ENCODE measurements around the gene IGSF5.

Gene IGSF5

GRCh38 chr21:39837861-39838359 is 92.9 kb downstream of the IGSF5 start:
- no peak for TF ChIP-seq POLR2AphosphoS5 (IDR thresholded peaks at IDR 0.05; ENCODE audit: low read depth, low read length)
- no peak for TF ChIP-seq SPI1 (IDR thresholded peaks at IDR 0.05; ENCODE audit: low read depth, low read length)
- no peak for TF ChIP-seq PAX5 (IDR thresholded peaks at IDR 0.05; ENCODE audit: insufficient read depth, low read length, severe bottlenecking)
- no peak for TF ChIP-seq TAF1 (IDR thresholded peaks at IDR 0.05; ENCODE audit: low read depth, low read length)
- FAIRE-seq (no peak), DNase-seq (ENCODE audit: insufficient read length, low spot score) (no peak)

GRCh38 chr21:39840373-39841097 is 95.6 kb downstream of the IGSF5 start:
- FAIRE-seq (no peak), DNase-seq (ENCODE audit: insufficient read length, low spot score) (no peak)
- TF ChIP-seq PAX5 (IDR thresholded peaks at IDR 0.05; ENCODE audit: insufficient read depth, low read length, severe bottlenecking) (no peak), SPI1 (IDR thresholded peaks at IDR 0.05; ENCODE audit: low read depth, low read length) (no peak), POLR2AphosphoS5 (IDR thresholded peaks at IDR 0.05; ENCODE audit: low read depth, low read length) (no peak), TAF1 (IDR thresholded peaks at IDR 0.05; ENCODE audit: low read depth, low read length) (no peak), POU2F2 (IDR thresholded peaks at IDR 0.05; ENCODE audit: low read depth, low read length) (no peak), POLR2A (IDR thresholded peaks at IDR 0.05; ENCODE audit: low read depth, low read length) (no peak)

DNA sequence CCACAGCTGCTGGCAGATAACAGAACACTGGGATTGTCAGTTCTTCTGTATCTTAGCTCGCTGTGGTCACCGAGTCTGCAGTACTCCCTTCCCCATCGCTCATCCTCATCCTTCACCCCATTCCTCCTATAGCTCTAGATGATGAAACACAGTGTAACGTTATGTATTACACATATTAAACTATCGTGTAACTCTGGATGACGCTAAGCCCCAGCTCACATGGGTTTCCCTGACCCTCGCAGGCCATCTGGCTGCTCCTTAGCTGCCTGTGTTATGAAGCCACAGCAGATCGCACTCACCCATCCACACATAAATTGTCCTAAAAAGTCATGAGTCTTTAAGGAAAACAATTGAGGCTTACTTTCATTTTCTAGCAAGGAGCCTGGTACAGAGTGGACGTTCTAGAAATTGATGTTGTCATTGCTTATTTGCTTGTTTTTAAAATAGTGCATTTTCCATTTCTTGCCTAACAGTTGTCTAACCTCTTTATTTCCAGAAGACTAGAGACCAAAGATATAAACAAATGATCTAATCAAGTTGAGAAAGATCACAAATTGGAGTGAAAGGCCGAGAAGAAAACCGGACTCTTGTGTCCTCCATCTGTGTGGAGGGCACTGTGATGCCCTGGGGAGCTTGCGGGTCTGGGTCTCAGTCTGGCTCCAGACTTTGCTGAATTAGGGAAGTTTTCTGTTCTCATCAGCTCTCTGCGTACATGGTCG is 97.9 kb downstream of the IGSF5 start:
- FAIRE-seq (no peak), DNase-seq (ENCODE audit: insufficient read length, low spot score) (no peak)
- TF ChIP-seq SPI1 (IDR thresholded peaks at IDR 0.05; ENCODE audit: low read depth, low read length) (no peak), POLR2A (IDR thresholded peaks at IDR 0.05; ENCODE audit: low read depth, low read length) (no peak), TAF1 (IDR thresholded peaks at IDR 0.05; ENCODE audit: low read depth, low read length) (no peak), POLR2AphosphoS5 (IDR thresholded peaks at IDR 0.05; ENCODE audit: low read depth, low read length) (no peak), POU2F2 (IDR thresholded peaks at IDR 0.05; ENCODE audit: low read depth, low read length) (no peak), PAX5 (IDR thresholded peaks at IDR 0.05; ENCODE audit: insufficient read depth, low read length, severe bottlenecking) (no peak)

DNA sequence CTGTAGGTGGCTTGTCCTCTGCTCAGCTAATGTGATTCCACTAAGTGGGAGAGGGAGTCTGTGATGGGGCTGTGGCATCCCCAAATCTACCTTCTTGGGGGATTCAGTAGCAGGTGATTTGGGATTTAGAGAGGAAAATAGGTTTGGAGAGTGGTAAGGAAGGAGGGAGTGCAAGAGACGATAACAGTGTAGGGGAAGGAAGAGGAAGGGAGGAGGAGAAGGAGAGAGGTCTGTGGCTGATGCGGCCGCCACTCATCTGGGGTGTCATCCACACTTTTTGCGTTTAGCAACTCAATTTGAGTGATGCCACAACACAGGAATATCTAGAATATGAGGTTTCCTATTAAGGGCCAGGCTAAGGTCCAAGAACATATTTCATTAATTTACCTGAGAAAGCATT is 98.5 kb downstream of the IGSF5 start:
- FAIRE-seq: no peak
- DNase-seq (ENCODE audit: insufficient read length, low spot score): no peak
- no peak for TF ChIP-seq POLR2AphosphoS5 (IDR thresholded peaks at IDR 0.05; ENCODE audit: low read depth, low read length)
- no peak for TF ChIP-seq TAF1 (IDR thresholded peaks at IDR 0.05; ENCODE audit: low read depth, low read length)
- TF ChIP-seq PAX5 (IDR thresholded peaks at IDR 0.05; ENCODE audit: insufficient read depth, low read length, severe bottlenecking): no peak
- no peak for TF ChIP-seq POLR2A (IDR thresholded peaks at IDR 0.05; ENCODE audit: low read depth, low read length)
- TF ChIP-seq POU2F2 (IDR thresholded peaks at IDR 0.05; ENCODE audit: low read depth, low read length): no peak
- TF ChIP-seq SPI1 (IDR thresholded peaks at IDR 0.05; ENCODE audit: low read depth, low read length): no peak

DNA sequence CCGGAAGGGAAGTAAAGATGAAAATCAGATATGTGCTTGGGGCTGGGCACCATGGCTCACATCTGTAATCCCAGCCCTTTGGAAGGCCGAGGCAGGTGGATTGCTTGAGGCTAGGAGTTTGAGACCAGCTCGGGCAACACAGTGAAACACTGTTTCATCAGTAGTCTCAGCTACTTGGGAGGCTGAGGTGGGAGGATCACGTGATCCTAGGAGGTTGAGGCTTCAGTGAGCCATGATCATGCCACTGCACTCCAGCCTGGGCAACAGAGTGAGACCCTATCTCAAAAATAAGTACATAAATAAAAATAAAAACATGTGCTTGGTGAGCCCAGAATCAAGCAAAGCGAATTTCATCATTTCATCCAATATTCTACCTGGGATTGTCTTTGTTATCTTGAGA is 98.9 kb downstream of the IGSF5 start:
- no peak for FAIRE-seq
- DNase-seq (ENCODE audit: insufficient read length, low spot score): no peak
- no peak for TF ChIP-seq POU2F2 (IDR thresholded peaks at IDR 0.05; ENCODE audit: low read depth, low read length)
- no peak for TF ChIP-seq TAF1 (IDR thresholded peaks at IDR 0.05; ENCODE audit: low read depth, low read length)
- TF ChIP-seq PAX5 (IDR thresholded peaks at IDR 0.05; ENCODE audit: insufficient read depth, low read length, severe bottlenecking): no peak
- TF ChIP-seq POLR2AphosphoS5 (IDR thresholded peaks at IDR 0.05; ENCODE audit: low read depth, low read length): no peak
- TF ChIP-seq POLR2A (IDR thresholded peaks at IDR 0.05; ENCODE audit: low read depth, low read length): no peak
- no peak for TF ChIP-seq SPI1 (IDR thresholded peaks at IDR 0.05; ENCODE audit: low read depth, low read length)

GRCh38 chr21:39845571-39846130 is 100.7 kb downstream of the IGSF5 start:
- DNase-seq (ENCODE audit: insufficient read length, low spot score) (no peak), FAIRE-seq (no peak)
- TF ChIP-seq POU2F2 (IDR thresholded peaks at IDR 0.05; ENCODE audit: low read depth, low read length): no peak
- TF ChIP-seq PAX5 (IDR thresholded peaks at IDR 0.05; ENCODE audit: insufficient read depth, low read length, severe bottlenecking): no peak
- no peak for TF ChIP-seq TAF1 (IDR thresholded peaks at IDR 0.05; ENCODE audit: low read depth, low read length)
- TF ChIP-seq POLR2AphosphoS5 (IDR thresholded peaks at IDR 0.05; ENCODE audit: low read depth, low read length): no peak
- TF ChIP-seq POLR2A (IDR thresholded peaks at IDR 0.05; ENCODE audit: low read depth, low read length): no peak
- no peak for TF ChIP-seq SPI1 (IDR thresholded peaks at IDR 0.05; ENCODE audit: low read depth, low read length)

DNA sequence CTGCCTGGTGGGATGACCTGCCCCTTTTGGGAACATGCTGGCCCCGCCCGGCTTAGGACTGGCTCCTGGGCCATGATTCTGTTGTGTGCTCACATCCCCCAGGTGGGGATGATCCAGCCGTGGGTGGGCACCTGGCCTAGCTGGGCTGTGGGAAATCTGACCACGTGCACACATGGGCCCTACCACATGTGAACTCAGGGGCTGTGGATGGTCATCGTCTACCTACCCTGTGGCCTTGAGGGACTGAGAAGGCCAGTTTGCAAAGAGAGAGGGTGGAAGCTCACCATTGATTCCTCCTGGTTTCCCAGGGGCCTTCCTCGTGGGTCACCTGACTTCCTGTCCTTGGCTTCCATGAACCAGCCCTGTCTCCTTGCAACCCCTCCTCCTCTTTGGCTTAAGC is 102.9 kb downstream of the IGSF5 start:
- no peak for FAIRE-seq
- TF ChIP-seq POLR2AphosphoS5 (IDR thresholded peaks at IDR 0.05; ENCODE audit: low read depth, low read length): no peak
- TF ChIP-seq PAX5 (IDR thresholded peaks at IDR 0.05; ENCODE audit: insufficient read depth, low read length, severe bottlenecking): no peak
- TF ChIP-seq POLR2A (IDR thresholded peaks at IDR 0.05; ENCODE audit: low read depth, low read length): no peak
- no peak for TF ChIP-seq SPI1 (IDR thresholded peaks at IDR 0.05; ENCODE audit: low read depth, low read length)
- TF ChIP-seq TAF1 (IDR thresholded peaks at IDR 0.05; ENCODE audit: low read depth, low read length): no peak

GRCh38 chr21:39849014-39849655 is 104.2 kb downstream of the IGSF5 start:
- FAIRE-seq (no peak), DNase-seq (ENCODE audit: insufficient read length, low spot score) (no peak)
- no peak for TF ChIP-seq PAX5 (IDR thresholded peaks at IDR 0.05; ENCODE audit: insufficient read depth, low read length, severe bottlenecking)

More for the DNA sequence above, 102.9 kb downstream of the IGSF5 start:
- DNase-seq (ENCODE audit: insufficient read length, low spot score): no peak

GRCh38 chr21:39850333-39850732 is 105.3 kb downstream of the IGSF5 start:
- DNase-seq (ENCODE audit: insufficient read length, low spot score) (no peak), FAIRE-seq (no peak)
- TF ChIP-seq SPI1 (IDR thresholded peaks at IDR 0.05; ENCODE audit: low read depth, low read length) (no peak), POU2F2 (IDR thresholded peaks at IDR 0.05; ENCODE audit: low read depth, low read length) (no peak), POLR2A (IDR thresholded peaks at IDR 0.05; ENCODE audit: low read depth, low read length) (no peak), TAF1 (IDR thresholded peaks at IDR 0.05; ENCODE audit: low read depth, low read length) (no peak), POLR2AphosphoS5 (IDR thresholded peaks at IDR 0.05; ENCODE audit: low read depth, low read length) (no peak), PAX5 (IDR thresholded peaks at IDR 0.05; ENCODE audit: insufficient read depth, low read length, severe bottlenecking) (no peak)

Data from GM12891 (cell line).